ENCODE measurements around the gene SPTBN1.

The SPTBN1 gene

GRCh38 chr2:54636415-54637139 lies 180.4 kb downstream of the SPTBN1 start:
- DNase-seq: no peak

GRCh38 chr2:54638103-54638502 lies 182.0 kb downstream of the SPTBN1 start:
- no peak for DNase-seq

GRCh38 chr2:54638774-54639187 lies 182.7 kb downstream of the SPTBN1 start:
- DNase-seq: no peak

GRCh38 chr2:54639609-54640008 lies 183.5 kb downstream of the SPTBN1 start:
- no peak for DNase-seq

GRCh38 chr2:54640834-54641540 lies 184.9 kb downstream of the SPTBN1 start:
- DNase-seq: no peak

GRCh38 chr2:54641988-54642387 lies 185.9 kb downstream of the SPTBN1 start:
- DNase-seq: no peak

- no peak for DNase-seq
Measured at GRCh38 chr2:54642677-54643430, 186.7 kb downstream of the SPTBN1 start.

GRCh38 chr2:54644236-54644635 lies 188.1 kb downstream of the SPTBN1 start:
- DNase-seq: no peak

GRCh38 chr2:54646170-54646927 lies 190.2 kb downstream of the SPTBN1 start:
- DNase-seq: no peak

GRCh38 chr2:54648256-54648655 lies 192.1 kb downstream of the SPTBN1 start:
- no peak for DNase-seq

- no peak for DNase-seq
Measured at GRCh38 chr2:54649191-54649590, 193.1 kb downstream of the SPTBN1 start.

- DNase-seq: no peak
Measured at GRCh38 chr2:54649633-54650032, 193.5 kb downstream of the SPTBN1 start.

GRCh38 chr2:54650612-54651011 lies 194.5 kb downstream of the SPTBN1 start:
- no peak for DNase-seq

GRCh38 chr2:54651291-54651690 lies 195.2 kb downstream of the SPTBN1 start:
- no peak for DNase-seq

- DNase-seq: no peak
Measured at GRCh38 chr2:54652540-54652939, 196.4 kb downstream of the SPTBN1 start.

- DNase-seq: no peak
Measured at GRCh38 chr2:54653572-54654204, 197.6 kb downstream of the SPTBN1 start.

GRCh38 chr2:54655046-54655809 lies 199.1 kb downstream of the SPTBN1 start:
- DNase-seq: no peak

- DNase-seq: no peak
Measured at GRCh38 chr2:54656863-54657262, 200.7 kb downstream of the SPTBN1 start.

GRCh38 chr2:54657664-54658083 lies 201.5 kb downstream of the SPTBN1 start:
- peak in 3 of 6 experiments; percentile 7 to 12 (median 7) for DNase-seq

- DNase-seq: no peak
Measured at GRCh38 chr2:54658564-54659071, 202.5 kb downstream of the SPTBN1 start.

- no peak for DNase-seq
Measured at GRCh38 chr2:54659527-54659926, 203.4 kb downstream of the SPTBN1 start.

All from stimulated activated naive CD4-positive, alpha-beta T cell (primary cell).